ENCODE data around the gene GDPGP1.
"Not testable (repeated sequence)": the region's sequence is repeated elsewhere in the genome, so short reads cannot be mapped to it uniquely, and the experiment has no call there.

Gene GDPGP1

GRCh38 chr15:90234096-90234988 is at the start of gene GDPGP1:
Gene GDPGP1, plus strand, starts transcription at chr15:90234209. Its CDS starts 6,700 bp downstream, at chr15:90240909.
- H3K9me3 Mint-ChIP-seq: no peaks in the 10 kb centered on the region
- DNase-seq (no peak), ATAC-seq (peak; percentile 49)
- peak within 1 kb of the TSS; percentile 93 for H3K4me3 Mint-ChIP-seq
- H3K36me3 Mint-ChIP-seq (ENCODE audit: low read depth): peaks cover 37% of the 10 kb centered on the region
- no peaks in the 10 kb centered on the region for H3K27me3 Mint-ChIP-seq
- H3K27ac Mint-ChIP-seq: peak within 1 kb of the TSS; percentile 97
- H3K4me1 Mint-ChIP-seq: peaks cover 44% of the 10 kb centered on the region

GRCh38 chr15:90184786-90185704 is 49.0 kb upstream of the GDPGP1 start:
- Mint-ChIP-seq H3K27ac (peak overlapping the region; percentile 34), H3K4me3 (peak overlapping the region; percentile 81), H3K36me3 (ENCODE audit: low read depth) (no peaks in the 10 kb centered on the region), H3K4me1 (peaks cover 13% of the 10 kb centered on the region), H3K27me3 (no peaks in the 10 kb centered on the region), H3K9me3 (no peaks in the 10 kb centered on the region)
- DNase-seq: peak; percentile 52
- peak; percentile 79 for ATAC-seq

GRCh38 chr15:90187257-90187868 is 46.6 kb upstream of the GDPGP1 start:
- DNase-seq (no peak), ATAC-seq (no peak)
- Mint-ChIP-seq H3K27ac (no peak overlapping the region), H3K4me3 (no peak overlapping the region), H3K27me3 (no peaks in the 10 kb centered on the region), H3K4me1 (peaks cover 27% of the 10 kb centered on the region), H3K36me3 (ENCODE audit: low read depth) (no peaks in the 10 kb centered on the region), H3K9me3 (no peaks in the 10 kb centered on the region)

GRCh38 chr15:90188065-90188464 is 45.9 kb upstream of the GDPGP1 start:
- not testable (repeated sequence) for H3K36me3 Mint-ChIP-seq (ENCODE audit: low read depth); DNase-seq; ATAC-seq; H3K27me3 Mint-ChIP-seq; H3K27ac Mint-ChIP-seq; H3K4me3 Mint-ChIP-seq; H3K9me3 Mint-ChIP-seq
- peaks cover 34% of the 10 kb centered on the region for H3K4me1 Mint-ChIP-seq

- Mint-ChIP-seq H3K27ac (no peak overlapping the region), H3K36me3 (ENCODE audit: low read depth) (no peaks in the 10 kb centered on the region), H3K4me1 (peaks cover 35% of the 10 kb centered on the region), H3K4me3 (no peak overlapping the region), H3K27me3 (no peaks in the 10 kb centered on the region), H3K9me3 (no peaks in the 10 kb centered on the region)
- DNase-seq: no peak
- no peak for ATAC-seq
These were observed 44.9 kb upstream of the GDPGP1 start for GRCh38 chr15:90188914-90189748.

- peaks cover 37% of the 10 kb centered on the region for H3K4me1 Mint-ChIP-seq
- no peaks in the 10 kb centered on the region for H3K9me3 Mint-ChIP-seq
- H3K36me3 Mint-ChIP-seq (ENCODE audit: low read depth): no peaks in the 10 kb centered on the region
- H3K27ac Mint-ChIP-seq: peak overlapping the region; percentile 29
- ATAC-seq: no peak
- DNase-seq: no peak
- no peaks in the 10 kb centered on the region for H3K27me3 Mint-ChIP-seq
- no peak overlapping the region for H3K4me3 Mint-ChIP-seq
These were observed 44.1 kb upstream of the GDPGP1 start for GRCh38 chr15:90189781-90190467.

- Mint-ChIP-seq H3K36me3 (ENCODE audit: low read depth) (no peaks in the 10 kb centered on the region), H3K9me3 (no peaks in the 10 kb centered on the region), H3K4me3 (no peak overlapping the region), H3K27me3 (no peaks in the 10 kb centered on the region), H3K27ac (peak overlapping the region; percentile 29), H3K4me1 (peaks cover 31% of the 10 kb centered on the region)
- ATAC-seq (no peak), DNase-seq (no peak)
These were observed 43.2 kb upstream of the GDPGP1 start for GRCh38 chr15:90190606-90191343.

- DNase-seq: no peak
- ATAC-seq: no peak
- H3K27me3 Mint-ChIP-seq: no peaks in the 10 kb centered on the region
- H3K4me3 Mint-ChIP-seq: no peak overlapping the region
- no peak overlapping the region for H3K27ac Mint-ChIP-seq
- H3K4me1 Mint-ChIP-seq: peaks cover 31% of the 10 kb centered on the region
- no peaks in the 10 kb centered on the region for H3K9me3 Mint-ChIP-seq
- no peaks in the 10 kb centered on the region for H3K36me3 Mint-ChIP-seq (ENCODE audit: low read depth)
These were observed 42.7 kb upstream of the GDPGP1 start for GRCh38 chr15:90191344-90191687.

- Mint-ChIP-seq H3K4me3 (peak overlapping the region; percentile 14), H3K4me1 (peaks cover 33% of the 10 kb centered on the region)
These were observed 42.1 kb upstream of the GDPGP1 start for GRCh38 chr15:90191794-90192509.

GRCh38 chr15:90192961-90193786 is 40.8 kb upstream of the GDPGP1 start:
- Mint-ChIP-seq H3K27ac (no peak overlapping the region), H3K36me3 (ENCODE audit: low read depth) (no peaks in the 10 kb centered on the region), H3K4me3 (peak overlapping the region; percentile 13), H3K27me3 (no peaks in the 10 kb centered on the region), H3K4me1 (peaks cover 33% of the 10 kb centered on the region), H3K9me3 (no peaks in the 10 kb centered on the region)
- DNase-seq (peak; percentile 22), ATAC-seq (peak; percentile 22)

More at GRCh38 chr15:90191794-90192509, 42.1 kb upstream of the GDPGP1 start:
- ATAC-seq (peak; percentile 67), DNase-seq (peak; percentile 38)
- H3K27ac Mint-ChIP-seq: peak overlapping the region; percentile 57
- H3K36me3 Mint-ChIP-seq (ENCODE audit: low read depth): no peaks in the 10 kb centered on the region
- H3K9me3 Mint-ChIP-seq: no peaks in the 10 kb centered on the region
- no peaks in the 10 kb centered on the region for H3K27me3 Mint-ChIP-seq

GRCh38 chr15:90194655-90195054 is 39.4 kb upstream of the GDPGP1 start:
- ATAC-seq (no peak), DNase-seq (no peak)
- no peaks in the 10 kb centered on the region for H3K9me3 Mint-ChIP-seq
- no peak overlapping the region for H3K27ac Mint-ChIP-seq
- peaks cover 33% of the 10 kb centered on the region for H3K4me1 Mint-ChIP-seq
- no peaks in the 10 kb centered on the region for H3K36me3 Mint-ChIP-seq (ENCODE audit: low read depth)
- no peaks in the 10 kb centered on the region for H3K27me3 Mint-ChIP-seq
- no peak overlapping the region for H3K4me3 Mint-ChIP-seq

Data from activated naive CD8-positive, alpha-beta T cell treated with anti-CD3 and anti-CD28 coated beads, Interleukin-2, amount 50 U/mL, for 24 hours (primary cell).